Spinal cord (tissue), 10 donors: ENCODE data around the gene VPS13C. TPM values are rescaled to one million over a fixed set of nuclear protein-coding genes. Genes with fewer than 3 reads are reported as not detected.

Source experiments
- DNase-seq, 6 donors: peaks; one replicate each; pipeline versions ENCODE4 v3.0.0 to v3.0.0-alpha.2; 2013 to 2015; ENCODE audit warnings: low spot score in 6 of 6, low read depth in 4 of 6
- H3K27ac ChIP-seq: one replicate; pipeline ENCODE4 v1.5.1; 2013; ENCODE audit warnings: low read depth, low read length, control low read depth
- H3K27me3 ChIP-seq: one replicate; pipeline ENCODE4 v1.6.1; 2013; ENCODE audit warnings: low read length; ENCODE audit not compliant: control insufficient read depth, insufficient read depth
- H3K36me3 ChIP-seq: one replicate; pipeline ENCODE4 v1.6.1; 2013; ENCODE audit warnings: low read length; ENCODE audit not compliant: control insufficient read depth, insufficient read depth
- H3K4me1 ChIP-seq: one replicate; pipeline ENCODE4 v1.6.1; 2013; ENCODE audit warnings: low read length; ENCODE audit not compliant: control insufficient read depth, insufficient read depth
- H3K4me3 ChIP-seq: one replicate; pipeline ENCODE4 v1.5.1; 2013; ENCODE audit warnings: low read depth, low read length, control low read depth
- H3K9me3 ChIP-seq: one replicate; pipeline ENCODE4 v1.6.1; 2013; ENCODE audit warnings: low read length; ENCODE audit not compliant: control insufficient read depth, insufficient read depth
- WGBS: methylation state at CpG from one replicate; pipeline ENCODE4 v1.1.5; 2013; ENCODE audit warnings: missing lambda C conversion rate; ENCODE audit not compliant: insufficient coverage; 5-methylcytosine and 5-hydroxymethylcytosine counted together
- polyA plus RNA-seq, 2 donors: library from polyadenylated mRNA; unstranded; fragments of 120-200 nt; gene quantifications; one replicate each; pipeline ENCODE4 v1.2.1, GENCODE V29; 2013; ENCODE audit not compliant: insufficient read length in 2 of 2
- total RNA-seq, 2 donors: library from RNA; depleted of rRNA in 1 of 2; stranded (reverse); fragments of 120-200 nt in 1 of 2; fragments of >200 nt in 1 of 2; gene quantifications; one replicate each; pipeline versions ENCODE4 v1.2.3 to v1.2.4, GENCODE V29; 2013 to 2014
- donor health status: healthy.

The VPS13C gene
- total and polyA plus RNA-seq, 4 donors: 55.2 to 149 (median 66.0) TPM

DNA sequence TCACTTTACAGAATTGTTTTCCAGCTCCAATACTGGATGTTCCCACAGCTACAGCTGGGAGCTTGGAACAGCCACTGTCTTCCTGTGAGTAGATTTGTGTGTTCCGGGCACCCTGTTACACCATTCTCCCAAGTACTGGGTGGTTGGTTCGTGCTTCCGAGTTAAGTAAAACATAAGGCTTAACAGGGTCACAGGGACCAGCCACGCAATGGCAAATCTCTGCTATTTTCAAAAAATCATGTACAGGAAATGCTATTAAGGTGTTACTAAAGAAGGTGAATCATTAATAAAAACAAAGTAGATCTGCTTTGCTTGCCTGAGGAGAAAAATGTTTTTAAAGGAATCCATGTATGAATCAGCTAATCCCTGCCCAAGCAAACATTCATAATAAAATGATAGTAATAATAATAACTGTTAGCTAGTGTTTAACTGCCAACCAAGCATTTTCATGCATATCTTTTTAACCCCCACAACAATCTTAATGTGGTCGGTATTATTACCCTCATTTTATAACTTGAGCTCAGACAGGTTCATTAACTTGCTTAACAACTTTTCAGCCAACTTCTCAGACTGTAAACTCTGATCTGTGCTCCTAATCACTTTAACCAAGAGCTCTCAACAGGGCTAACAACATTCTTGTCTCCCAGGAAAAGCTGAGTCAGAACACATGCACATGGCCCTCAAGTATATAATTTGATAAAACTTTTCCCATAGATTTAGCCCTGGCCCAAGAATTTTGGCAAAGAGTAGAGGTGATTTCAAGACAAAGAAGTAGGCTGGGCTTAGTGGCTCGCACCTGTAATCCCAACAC is 3.8 kb upstream of the VPS13C start:
- Histone ChIP-seq H3K36me3 (no peaks in the 10 kb centered on the region), H3K27ac (no peak overlapping the region), H3K9me3 (no peaks in the 10 kb centered on the region), H3K4me3 (no peak overlapping the region), H3K4me1 (peaks cover 15% of the 10 kb centered on the region), H3K27me3 (peaks cover 48% of the 10 kb centered on the region)
- DNase-seq: no peak
- 79% methylated on average over 1 of the region's 6 CpGs for WGBS

DNA sequence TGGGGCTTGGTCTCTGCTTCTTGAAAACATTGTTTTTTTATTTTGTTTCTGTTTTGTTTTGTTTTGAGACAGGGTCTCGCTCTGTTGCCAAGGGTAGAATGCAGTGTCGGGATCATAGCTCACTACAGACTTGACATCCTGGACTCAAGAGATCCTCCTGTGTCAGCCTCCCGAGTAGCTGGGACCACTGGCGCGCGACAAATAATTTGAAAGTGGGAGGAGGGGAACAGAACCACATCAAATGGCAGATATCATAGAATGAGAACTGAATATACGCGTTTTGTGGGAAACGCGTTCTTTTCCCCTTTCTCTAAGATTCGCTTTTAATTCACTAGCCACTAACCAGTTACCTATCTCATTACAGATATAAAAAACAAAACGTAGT is 641 bp upstream of the VPS13C start:
- DNase-seq: no peak
- H3K9me3 ChIP-seq: no peaks in the 10 kb centered on the region

DNA sequence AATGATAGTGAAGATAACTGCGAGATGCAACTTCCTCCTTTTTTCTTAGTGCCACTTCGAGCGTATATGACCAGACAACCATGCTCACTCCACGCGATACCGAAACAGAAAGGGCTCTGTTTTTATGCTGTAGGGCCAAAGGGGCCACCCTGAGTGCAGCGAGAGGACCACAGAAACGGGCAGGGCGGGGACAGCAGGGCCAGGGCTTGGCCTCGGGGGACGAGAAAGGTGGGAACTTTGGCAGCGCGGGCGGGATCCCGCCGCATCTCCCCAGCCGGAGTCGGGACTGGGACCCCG is 483 bp downstream of the VPS13C start:
- Histone ChIP-seq H3K4me3 (peak overlapping the region; percentile 70), H3K9me3 (no peaks in the 10 kb centered on the region), H3K27me3 (peaks cover 14% of the 10 kb centered on the region), H3K27ac (peak overlapping the region; percentile 85), H3K4me1 (peaks cover 5% of the 10 kb centered on the region), H3K36me3 (no peaks in the 10 kb centered on the region)
- WGBS: 0% methylated on average over 19 of the region's 19 CpGs
- DNase-seq: peak in 4 of 6 donors; percentile 29 to 73 (median 62)

More for the DNA sequence above, 641 bp upstream of the VPS13C start:
- WGBS: 0% methylated on average over 3 of the region's 12 CpGs
- Histone ChIP-seq H3K27ac (peak overlapping the region; percentile 86), H3K4me3 (peak overlapping the region; percentile 74), H3K4me1 (peaks cover 5% of the 10 kb centered on the region), H3K36me3 (no peaks in the 10 kb centered on the region), H3K27me3 (peaks cover 22% of the 10 kb centered on the region)

DNA sequence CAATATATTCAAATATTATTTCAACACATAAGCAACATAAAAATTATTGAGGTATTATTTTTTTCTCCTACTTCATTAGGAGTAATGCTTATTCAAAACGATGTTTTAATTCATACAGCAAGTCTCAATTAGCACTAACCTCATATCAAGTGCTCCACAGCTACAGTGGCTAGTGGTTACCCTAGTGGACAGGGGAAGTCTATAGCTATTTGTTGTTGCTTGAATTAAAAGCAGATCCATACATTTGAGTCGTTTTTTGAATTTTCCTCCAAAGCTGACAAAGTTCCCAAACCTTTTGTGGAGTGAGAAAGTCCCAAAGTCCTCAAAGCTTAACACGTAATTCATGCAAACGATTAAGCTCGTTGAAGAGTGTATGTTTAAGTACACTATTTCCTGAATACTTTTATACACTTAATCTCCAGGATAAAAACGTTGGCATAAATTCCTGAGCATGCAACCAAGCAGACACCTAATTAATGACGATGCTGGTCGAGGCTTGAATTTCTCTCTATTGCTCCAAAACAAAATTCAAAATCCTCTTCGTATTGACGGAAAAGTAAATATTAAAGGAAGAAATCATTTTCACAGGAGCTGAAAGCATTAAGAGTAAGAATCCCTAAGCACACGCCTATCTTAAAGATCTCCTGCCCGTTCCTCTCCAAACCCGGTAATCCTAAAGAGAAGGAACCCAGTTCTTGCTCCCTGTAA is 985 bp downstream of the VPS13C start:
- H3K27me3 ChIP-seq: peaks cover 9% of the 10 kb centered on the region
- H3K36me3 ChIP-seq: no peaks in the 10 kb centered on the region
- no peaks in the 10 kb centered on the region for H3K9me3 ChIP-seq
- peaks cover 5% of the 10 kb centered on the region for H3K4me1 ChIP-seq
- WGBS: no CpG with 5 or more reads among the region's 13 CpGs
- H3K4me3 ChIP-seq: peak overlapping the region; percentile 70
- peak overlapping the region; percentile 85 for H3K27ac ChIP-seq
- DNase-seq: peak in 3 of 6 donors; percentile 6 to 11 (median 9)

DNA sequence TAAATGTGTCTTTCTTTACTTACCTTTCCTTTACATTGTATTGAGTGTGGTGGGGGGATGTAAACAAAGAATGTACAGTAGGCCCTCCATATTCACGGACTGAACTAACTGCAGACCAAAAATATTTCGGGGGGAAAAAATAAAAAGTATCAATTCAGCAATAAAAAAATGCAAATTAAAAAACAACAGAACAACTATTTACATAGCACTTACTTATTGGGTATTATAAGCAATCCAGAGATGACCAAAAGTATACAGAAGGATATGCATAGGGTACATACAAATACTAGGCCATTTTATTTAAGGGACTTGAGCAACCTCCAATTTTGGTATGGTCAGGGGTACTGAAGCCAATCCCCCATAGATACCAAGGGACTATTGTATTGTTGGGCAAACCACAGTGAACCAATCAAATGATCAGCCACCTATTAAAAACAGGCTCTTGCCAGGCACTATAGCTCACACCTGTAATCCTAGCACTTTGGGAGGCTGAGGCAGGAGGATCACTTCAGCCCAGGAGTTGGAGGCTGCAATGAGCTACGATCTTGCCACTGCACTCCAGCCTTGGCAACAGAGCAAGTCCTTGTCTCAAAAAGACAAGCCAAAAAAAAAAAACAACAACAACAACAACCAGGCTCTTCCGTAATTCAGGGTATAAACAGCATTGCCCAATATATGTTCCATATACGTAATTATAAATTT is 1.8 kb downstream of the VPS13C start:
- no peak overlapping the region for H3K4me3 ChIP-seq
- peaks cover 4% of the 10 kb centered on the region for H3K27me3 ChIP-seq
- H3K9me3 ChIP-seq: no peaks in the 10 kb centered on the region
- no peak overlapping the region for H3K27ac ChIP-seq
- H3K4me1 ChIP-seq: peaks cover 5% of the 10 kb centered on the region
- H3K36me3 ChIP-seq: no peaks in the 10 kb centered on the region
- DNase-seq: no peak
- 67% methylated on average over 1 of the region's 5 CpGs for WGBS

DNA sequence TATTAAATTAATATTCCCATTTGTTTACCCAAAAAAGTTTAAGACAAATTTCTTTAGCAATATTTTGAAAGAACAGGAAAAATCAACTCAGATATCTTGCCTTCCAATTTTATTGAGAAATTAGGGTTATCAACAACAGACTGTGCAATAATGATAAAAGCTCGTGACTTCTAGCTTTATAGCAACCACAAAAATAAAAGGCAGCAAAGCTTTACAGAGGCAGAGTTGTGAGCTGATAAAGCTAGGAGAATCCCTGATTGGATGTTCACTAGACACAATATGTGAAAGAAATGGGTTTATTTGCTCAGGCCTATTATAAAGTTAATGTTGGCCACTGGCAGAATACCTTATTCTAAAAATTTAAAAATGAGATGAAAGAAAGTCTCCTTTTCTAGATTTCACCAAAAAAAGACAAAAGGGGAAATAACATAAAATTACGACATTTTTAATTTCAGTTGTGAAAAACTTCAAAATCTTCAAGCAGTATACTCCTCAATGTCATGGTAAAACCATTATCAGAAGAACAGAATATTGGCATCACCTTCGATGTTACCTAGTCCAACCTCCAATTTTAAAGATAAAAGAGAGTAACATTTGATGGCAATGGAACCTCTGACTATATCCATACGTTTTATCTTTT is 2.8 kb downstream of the VPS13C start:
- DNase-seq: no peak
- Histone ChIP-seq H3K36me3 (no peaks in the 10 kb centered on the region), H3K4me3 (no peak overlapping the region), H3K4me1 (peaks cover 5% of the 10 kb centered on the region), H3K27ac (no peak overlapping the region), H3K9me3 (no peaks in the 10 kb centered on the region), H3K27me3 (no peaks in the 10 kb centered on the region)
- WGBS: no CpG with 5 or more reads among the region's 4 CpGs

DNA sequence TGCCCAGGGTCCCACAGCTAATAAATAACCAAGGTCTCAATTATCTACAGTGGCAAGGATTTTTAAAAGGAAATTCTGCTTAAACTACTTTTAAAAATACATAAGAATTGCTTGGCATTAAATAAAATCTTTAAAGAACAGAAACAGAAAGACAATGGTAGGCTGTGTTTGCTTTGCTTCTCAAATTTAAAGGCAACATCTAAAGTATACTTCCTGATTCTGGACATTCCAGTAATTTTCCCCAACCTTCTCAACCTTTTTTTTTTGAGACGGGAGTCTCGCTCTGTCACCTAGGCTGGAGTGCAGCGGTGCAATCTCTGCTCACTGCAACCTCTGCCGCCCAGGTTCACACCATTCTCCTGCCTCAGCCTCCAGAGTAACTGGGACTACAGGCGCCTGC is 5.3 kb downstream of the VPS13C start:
- Histone ChIP-seq H3K27ac (no peak overlapping the region), H3K9me3 (no peaks in the 10 kb centered on the region), H3K36me3 (no peaks in the 10 kb centered on the region), H3K4me1 (no peaks in the 10 kb centered on the region), H3K27me3 (no peaks in the 10 kb centered on the region), H3K4me3 (no peak overlapping the region)
- no peak for DNase-seq
- WGBS: 95% methylated on average over 3 of the region's 5 CpGs

DNA sequence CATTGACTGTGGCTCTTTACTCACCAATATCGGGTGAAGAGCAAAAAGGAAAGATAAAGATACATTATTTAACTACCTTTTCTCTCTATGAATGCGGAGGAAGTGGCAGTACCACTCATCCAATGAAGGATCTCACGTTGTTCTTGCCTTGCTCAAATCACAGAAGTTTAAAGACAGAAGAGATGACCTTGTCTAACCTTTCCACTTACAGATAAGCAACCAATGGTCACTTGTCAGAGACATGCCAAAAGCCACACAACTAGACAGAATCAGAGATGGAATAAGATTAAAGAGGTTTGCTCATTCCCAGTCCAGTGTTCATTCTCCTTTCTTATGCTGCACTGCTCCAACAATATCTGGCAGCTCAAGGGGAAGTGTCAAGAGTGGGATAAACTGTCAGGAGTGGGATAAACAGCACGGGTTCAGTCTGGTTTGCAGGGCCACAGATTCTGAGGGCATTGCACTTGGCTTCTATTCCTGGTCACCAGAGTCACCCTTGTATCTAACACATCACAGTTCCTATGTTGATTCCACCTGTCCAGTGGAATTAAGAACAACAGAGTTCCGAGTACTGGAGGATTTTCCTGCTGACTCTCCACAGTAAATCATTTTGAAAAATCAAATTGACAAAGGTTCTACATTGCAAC is 6.7 kb downstream of the VPS13C start:
- H3K9me3 ChIP-seq: no peaks in the 10 kb centered on the region
- H3K4me1 ChIP-seq: no peaks in the 10 kb centered on the region
- no peak for DNase-seq
- no peak overlapping the region for H3K27ac ChIP-seq
- no peak overlapping the region for H3K4me3 ChIP-seq
- no peaks in the 10 kb centered on the region for H3K36me3 ChIP-seq
- WGBS: 60% methylated on average over 4 of the region's 5 CpGs
- no peaks in the 10 kb centered on the region for H3K27me3 ChIP-seq

DNA sequence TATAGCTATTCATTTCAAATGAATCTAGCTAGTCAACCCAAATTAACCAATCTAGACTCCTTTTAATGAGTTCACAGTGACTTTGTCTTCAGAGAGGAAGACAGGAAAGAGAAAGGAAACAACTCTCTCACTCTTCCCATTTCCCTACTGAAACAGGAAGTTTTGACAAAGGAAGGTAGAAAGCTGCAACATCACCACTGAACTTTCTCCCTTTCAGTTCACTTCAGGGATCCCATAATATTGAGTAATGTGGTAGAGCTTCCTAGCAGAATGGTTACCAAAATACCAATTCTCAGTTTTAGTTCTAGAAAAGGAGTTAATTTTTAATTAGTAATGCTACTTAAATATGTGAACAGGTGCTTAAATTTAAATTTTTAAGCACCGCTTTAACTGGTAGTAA is 7.5 kb downstream of the VPS13C start:
- Histone ChIP-seq H3K9me3 (no peaks in the 10 kb centered on the region), H3K4me1 (no peaks in the 10 kb centered on the region), H3K27ac (no peak overlapping the region), H3K36me3 (no peaks in the 10 kb centered on the region), H3K4me3 (no peak overlapping the region), H3K27me3 (no peaks in the 10 kb centered on the region)
- DNase-seq: no peak
- no CpG with 5 or more reads among the region's 1 CpG for WGBS
